Left lobe of liver (tissue), 2 donors: ENCODE measurements around the gene ATP1A1. TPM values are rescaled to one million over a fixed set of nuclear protein-coding genes. Genes with fewer than 3 reads are reported as not detected.
A peak's percentile ranks its signal among the peaks of the same experiment; 100 is the strongest.

Experiments
- ATAC-seq: fragments of 200-7000 bp; cut with Tn5 transposase; one replicate; pipeline ENCODE4 v1.9.1; 2020; ENCODE audit warnings: mild to moderate bottlenecking, moderate library complexity
- DNase-seq: peaks from one replicate; pipeline ENCODE4 v3.0.0-alpha.2; 2020; ENCODE audit warnings: low spot score
- total RNA-seq: library from RNA; stranded (reverse); gene quantifications from one replicate; pipeline ENCODE4 v1.2.1, GENCODE V29; 2021
- donor health status: DM: no; HTN: no; CAD: no; lungs with moderate emphysema.
- donor health status: DM: no; HTN: yes; CAD: no.

The ATP1A1 gene
- total RNA-seq, 1 donor from 2014 or later, result 110 TPM

GRCh38 chr1:116343019-116343418, 30.0 kb upstream of the ATP1A1 start:
- DNase-seq (no peak), ATAC-seq (no peak)

GRCh38 chr1:116345011-116345410, 28.0 kb upstream of the ATP1A1 start:
- DNase-seq (no peak), ATAC-seq (no peak)

- DNase-seq (no peak), ATAC-seq (no peak)
These were observed 27.2 kb upstream of the ATP1A1 start for GRCh38 chr1:116345843-116346242.

GRCh38 chr1:116346943-116347673, 25.9 kb upstream of the ATP1A1 start:
- DNase-seq, result no peak
- no peak for ATAC-seq

GRCh38 chr1:116347696-116348095, 25.3 kb upstream of the ATP1A1 start:
- no peak for ATAC-seq
- no peak for DNase-seq

GRCh38 chr1:116350097-116350645, 22.9 kb upstream of the ATP1A1 start:
- ATAC-seq, result no peak
- DNase-seq, result no peak

GRCh38 chr1:116351914-116352313, 21.1 kb upstream of the ATP1A1 start:
- no peak for DNase-seq
- ATAC-seq, result no peak

- ATAC-seq (no peak), DNase-seq (no peak)
These were observed 20.7 kb upstream of the ATP1A1 start for GRCh38 chr1:116352349-116352813.

- ATAC-seq (no peak), DNase-seq (no peak)
These were observed 19.9 kb upstream of the ATP1A1 start for GRCh38 chr1:116353155-116353554.

- DNase-seq (no peak), ATAC-seq (no peak)
These were observed 17.0 kb upstream of the ATP1A1 start for GRCh38 chr1:116356067-116356466.

- DNase-seq (no peak), ATAC-seq (no peak)
These were observed 16.4 kb upstream of the ATP1A1 start for GRCh38 chr1:116356673-116357072.

GRCh38 chr1:116357487-116357886, 15.6 kb upstream of the ATP1A1 start:
- no peak for DNase-seq
- no peak for ATAC-seq

- ATAC-seq, result no peak
These were observed 13.8 kb upstream of the ATP1A1 start for GRCh38 chr1:116359060-116359830.

GRCh38 chr1:116359871-116360270, 13.2 kb upstream of the ATP1A1 start:
- DNase-seq, result no peak
- no peak for ATAC-seq

More at GRCh38 chr1:116359060-116359830, 13.8 kb upstream of the ATP1A1 start:
- no peak for DNase-seq

- DNase-seq (no peak), ATAC-seq (peak; percentile 79)
These were observed 12.4 kb upstream of the ATP1A1 start for GRCh38 chr1:116360429-116361173.

GRCh38 chr1:116361648-116362047, 11.4 kb upstream of the ATP1A1 start:
- ATAC-seq (peak; percentile 76), DNase-seq (no peak)

GRCh38 chr1:116362050-116362449, 11.0 kb upstream of the ATP1A1 start:
- ATAC-seq (peak; percentile 71), DNase-seq (peak; percentile 63)

GRCh38 chr1:116365353-116365780, 7.7 kb upstream of the ATP1A1 start:
- DNase-seq (no peak), ATAC-seq (no peak)

GRCh38 chr1:116365857-116366256, 7.2 kb upstream of the ATP1A1 start:
- DNase-seq (no peak), ATAC-seq (no peak)

- DNase-seq, result no peak
- ATAC-seq, result no peak
These were observed 5.6 kb upstream of the ATP1A1 start for GRCh38 chr1:116367256-116367945.
